SK-N-SH (cell line): ENCODE data around the gene SIN3A. TPM values are rescaled to one million over a fixed set of nuclear protein-coding genes. Genes with fewer than 3 reads are reported as not detected.
"Not testable (repeated sequence)": the region's sequence is repeated elsewhere in the genome, so short reads cannot be mapped to it uniquely, and the experiment has no call there.

Source experiments
- CTCF ChIA-PET: fragments of 300-600, 350-600 bp; formaldehyde crosslinking; extraction: SDS; loops from one replicate; lab custom pipeline; 2021; lab: Yijun Ruan, JAX
- POLR2A ChIA-PET: fragments of 350-600 bp; sonication (Branson Sonifier 250); formaldehyde crosslinking; extraction: SDS; loops from one replicate; lab custom pipeline; 2020; ENCODE audit warnings: antibody characterized with exemption, inconsistent platforms; lab: Yijun Ruan, JAX
- DNase-seq: peaks from one replicate; pipeline ENCODE4 v3.0.0; 2012
- H2AFZ ChIP-seq: fragments of 200-600 bp; sonication (generic); 2 replicates; pipeline ENCODE4 v1.8.1; 2016; ENCODE audit warnings: antibody characterized with exemption, mild to moderate bottlenecking, low read depth
- H3F3A ChIP-seq: fragments of 200-600 bp; sonication (generic); replicated peaks from 2 replicates; pipeline ENCODE3; 2016; ENCODE audit warnings: antibody characterized with exemption, mild to moderate bottlenecking; ENCODE audit not compliant: insufficient read depth
- H3K27ac ChIP-seq, 2 experiments: fragments of 200-500 bp in 1 of 2; fragments of 200-600 bp in 1 of 2; sonication (Bioruptor generic) in 1 of 2; sonication (generic), shearing (Covaris generic) in 1 of 2; 2 replicates each; pipeline versions ENCODE4 v1.5.1 to v1.6.1; 2014 to 2016; ENCODE audit warnings: low read depth in 2 of 2, inconsistent platforms in 1 of 2, low read length in 1 of 2, mild to moderate bottlenecking in 1 of 2, mixed read lengths in 1 of 2
- H3K27me3 ChIP-seq: fragments of 200-600 bp; sonication (generic), shearing (Covaris generic); 2 replicates; pipeline ENCODE4 v1.6.1; 2016; ENCODE audit warnings: mixed run types; ENCODE audit not compliant: insufficient read depth
- H3K36me3 ChIP-seq, 2 experiments: fragments of 200-500 bp in 1 of 2; fragments of 200-600 bp in 1 of 2; sonication (Bioruptor generic) in 1 of 2; sonication (generic) in 1 of 2; replicated peaks in 1 of 2; 2 replicates each; pipeline versions ENCODE3 to v1.5.1; 2014 to 2016; ENCODE audit warnings: low read length in 1 of 2, mild to moderate bottlenecking in 1 of 2; ENCODE audit not compliant: insufficient read depth in 2 of 2, control insufficient read depth in 1 of 2
- H3K4me1 ChIP-seq, 2 experiments: fragments of 200-500 bp in 1 of 2; fragments of 200-600 bp in 1 of 2; sonication (Bioruptor generic) in 1 of 2; sonication (generic), shearing (Covaris generic) in 1 of 2; 2 replicates each; pipeline versions ENCODE4 v1.5.1 to v1.6.1; 2014 to 2016; ENCODE audit warnings: low read depth in 1 of 2, low read length in 1 of 2, mixed run types in 1 of 2; ENCODE audit not compliant: insufficient read depth in 2 of 2, control insufficient read depth in 1 of 2
- H3K4me2 ChIP-seq: fragments of 200-600 bp; sonication (generic), shearing (Covaris generic); 2 replicates; pipeline ENCODE4 v1.6.1; 2017; ENCODE audit warnings: mixed run types
- H3K4me3 ChIP-seq, 2 experiments: fragments of 200-500 bp in 1 of 2; fragments of 200-600 bp in 1 of 2; sonication (Bioruptor generic) in 1 of 2; sonication (generic), shearing (Covaris generic) in 1 of 2; 2 replicates each; pipeline versions ENCODE4 v1.5.1 to v1.8.1; 2014 to 2016; ENCODE audit warnings: low read depth in 2 of 2, inconsistent platforms in 1 of 2, low read length in 1 of 2, mild to moderate bottlenecking in 1 of 2, mixed read lengths in 1 of 2, moderate library complexity in 1 of 2
- H3K79me2 ChIP-seq: fragments of 200-600 bp; sonication (generic); 2 replicates; pipeline ENCODE4 v1.8.1; 2017; ENCODE audit warnings: mild to moderate bottlenecking; ENCODE audit not compliant: insufficient read depth
- H3K9ac ChIP-seq: fragments of 200-600 bp; sonication (generic); 2 replicates; pipeline ENCODE4 v1.6.1; 2017; ENCODE audit warnings: mixed run types
- H3K9me2 ChIP-seq: fragments of 200-600 bp; sonication (generic); 2 replicates; pipeline ENCODE4 v1.6.1; 2017; ENCODE audit warnings: mixed run types
- H3K9me3 ChIP-seq: fragments of 200-600 bp; sonication (generic); 2 replicates; pipeline ENCODE4 v1.6.1; 2017; ENCODE audit warnings: mixed run types, mild to moderate bottlenecking, moderate library complexity
- H4K20me1 ChIP-seq: fragments of 200-600 bp; sonication (generic); 2 replicates; pipeline ENCODE4 v1.6.1; 2017; ENCODE audit warnings: mild to moderate bottlenecking, mixed run types; ENCODE audit not compliant: insufficient read depth
- ELF1 ChIP-seq: IDR thresholded peaks from 2 replicates; pipeline ENCODE4 v1.4.0; 2012
- EP300 ChIP-seq, 2 experiments: IDR thresholded peaks; 2 replicates each; pipeline versions ENCODE4 v1.4.0 to v1.6.1; 2012; ENCODE audit warnings: borderline replicate concordance in 1 of 2, low read depth in 1 of 2, low read length in 1 of 2
- EZH2phosphoT487 ChIP-seq: fragments of 200-600 bp; sonication (generic); IDR thresholded peaks from 2 replicates; pipeline ENCODE4 v1.6.1; 2017; ENCODE audit warnings: low read depth, mixed run types, mild to moderate bottlenecking, antibody characterized with exemption, moderate library complexity, borderline replicate concordance
- FOSL2 ChIP-seq: IDR thresholded peaks from 2 replicates; pipeline ENCODE4 v1.4.0; 2012; ENCODE audit warnings: low read depth, mild to moderate bottlenecking, moderate library complexity, borderline replicate concordance
- FOXJ3 ChIP-seq: sonication (generic); formaldehyde crosslinking; IDR thresholded peaks from 2 replicates; pipeline ENCODE4 v1.5.1; 2020; ENCODE audit warnings: mild to moderate bottlenecking, missing genetic modification reagents
- FOXM1 ChIP-seq: IDR thresholded peaks from 2 replicates; pipeline ENCODE4 v1.4.0; 2012; ENCODE audit warnings: low read depth, mild to moderate bottlenecking
- GATA2 ChIP-seq: sonication (generic); formaldehyde crosslinking; IDR thresholded peaks from 2 replicates; pipeline ENCODE4 v1.5.0; 2020; ENCODE audit warnings: mild to moderate bottlenecking, missing genetic modification reagents
- IRF3 ChIP-seq: fragments of 150-350 bp; IDR thresholded peaks from 2 replicates; pipeline ENCODE4 v1.6.1; 2016; ENCODE audit warnings: mild to moderate bottlenecking, low read depth, low read length
- MAX ChIP-seq: IDR thresholded peaks from 2 replicates; pipeline ENCODE4 v1.4.0; 2012; ENCODE audit warnings: low read depth
- NFIC ChIP-seq: IDR thresholded peaks from 2 replicates; pipeline ENCODE4 v1.4.0; 2012; ENCODE audit warnings: borderline replicate concordance
- PBX3 ChIP-seq: IDR thresholded peaks from 2 replicates; pipeline ENCODE4; 2012
- RCOR1 ChIP-seq: fragments of 150-350 bp; IDR thresholded peaks from 2 replicates; pipeline ENCODE4 v1.6.1; 2017; ENCODE audit warnings: antibody characterized with exemption, low read length
- RXRA ChIP-seq: IDR thresholded peaks from 2 replicates; pipeline ENCODE4 v1.4.0; 2012; ENCODE audit warnings: low read depth, mild to moderate bottlenecking, borderline replicate concordance
- SIN3A ChIP-seq: IDR thresholded peaks from 2 replicates; pipeline ENCODE4 v1.6.1; 2012; ENCODE audit warnings: low read depth, mild to moderate bottlenecking, low read length, moderate library complexity, borderline replicate concordance
- SMC3 ChIP-seq: IDR thresholded peaks from 2 replicates; pipeline ENCODE4 v1.6.1; 2012; ENCODE audit warnings: low read depth, low read length, improper control_type of control experiment
- USF2 ChIP-seq: fragments of 150-350 bp; IDR thresholded peaks from 2 replicates; pipeline ENCODE4 v1.6.1; 2017; ENCODE audit warnings: antibody characterized with exemption, low read length, low read depth, borderline replicate concordance
- YY1 ChIP-seq: IDR thresholded peaks from 2 replicates; pipeline ENCODE4 v1.4.0; 2012; ENCODE audit warnings: low read depth, mild to moderate bottlenecking
- ZBTB33 ChIP-seq: IDR thresholded peaks from 2 replicates; pipeline ENCODE4 v1.4.0; 2012; ENCODE audit warnings: low read depth, borderline replicate concordance
- WGBS: methylation state at CpG from one replicate; pipeline ENCODE4 v1.1.6; 2017; ENCODE audit warnings: low lambda C conversion rate; 5-methylcytosine and 5-hydroxymethylcytosine counted together
- polyA plus RNA-seq, 3 experiments: library from polyadenylated mRNA; depleted of rRNA; stranded (reverse); fragments of >200 nt; gene quantifications; 2 replicates each; pipeline ENCODE4 v1.2.3, GENCODE V29; 2012

SIN3A gene
- polyA plus RNA-seq, 1 of the 3 experiments (the other 2 are of a cell fraction): 32.2 TPM

GRCh38 chr15:75483106-75483505 is 31.6 kb upstream of the SIN3A start:
- no peak overlapping the region for H3K9ac ChIP-seq
- H3K79me2 ChIP-seq: no peaks in the 10 kb centered on the region; the same call in 1 of the 2 replicates
- H3F3A ChIP-seq: peaks cover 5% of the 10 kb centered on the region
- H3K4me1 ChIP-seq: no peaks in the 10 kb centered on the region
- POLR2A ChIA-PET: no interaction called here
- 98% methylated on average over 1 of the region's 1 CpG for WGBS
- DNase-seq: no peak
- H3K4me2 ChIP-seq: no peak overlapping the region
- H2AFZ ChIP-seq: no peak overlapping the region
- CTCF ChIA-PET: no interaction called here
- H3K27ac ChIP-seq: no peak overlapping the region
- H3K36me3 ChIP-seq: peaks cover 28 to 33% of the 10 kb centered on the region in 2 experiments
- TF ChIP-seq FOSL2 (no peak), SIN3A (no peak), RXRA (no peak), SMC3 (no peak), EP300 (IDR thresholded peaks at IDR 0.05; ENCODE audit: borderline replicate concordance in 1 of 2, low read depth in 1 of 2, low read length in 1 of 2) (no peak), IRF3 (no peak), FOXM1 (no peak), YY1 (no peak), EZH2phosphoT487 (no peak), GATA2 (CRISPR knock-in tag) (no peak), MAX (no peak), RCOR1 (no peak), PBX3 (no peak), ELF1 (no peak), ZBTB33 (no peak), FOXJ3 (CRISPR knock-in tag) (no peak), NFIC (no peak), USF2 (no peak)
- no peaks in the 10 kb centered on the region for H4K20me1 ChIP-seq
- no peaks in the 10 kb centered on the region for H3K27me3 ChIP-seq
- H3K9me2 ChIP-seq: no peaks in the 10 kb centered on the region
- H3K4me3 ChIP-seq: no peak overlapping the region
- H3K9me3 ChIP-seq: no peaks in the 10 kb centered on the region

- H2AFZ ChIP-seq, H3K9me2 ChIP-seq, H3K9ac ChIP-seq, DNase-seq, CTCF ChIA-PET, H3K4me1 ChIP-seq, H3K9me3 ChIP-seq, H3K4me2 ChIP-seq, H3K79me2 ChIP-seq, H4K20me1 ChIP-seq, POLR2A ChIA-PET, H3K27ac ChIP-seq, H3F3A ChIP-seq, H3K27me3 ChIP-seq, H3K4me3 ChIP-seq: not testable (repeated sequence)
- peaks cover 18 to 37% of the 10 kb centered on the region in 2 experiments for H3K36me3 ChIP-seq
- WGBS: 98% methylated on average over 23 of the region's 54 CpGs
These were observed 29.0 kb upstream of the SIN3A start for GRCh38 chr15:75480463-75480862.
